Measurements from ENCODE around the gene DHX16.

Gene DHX16

DNA sequence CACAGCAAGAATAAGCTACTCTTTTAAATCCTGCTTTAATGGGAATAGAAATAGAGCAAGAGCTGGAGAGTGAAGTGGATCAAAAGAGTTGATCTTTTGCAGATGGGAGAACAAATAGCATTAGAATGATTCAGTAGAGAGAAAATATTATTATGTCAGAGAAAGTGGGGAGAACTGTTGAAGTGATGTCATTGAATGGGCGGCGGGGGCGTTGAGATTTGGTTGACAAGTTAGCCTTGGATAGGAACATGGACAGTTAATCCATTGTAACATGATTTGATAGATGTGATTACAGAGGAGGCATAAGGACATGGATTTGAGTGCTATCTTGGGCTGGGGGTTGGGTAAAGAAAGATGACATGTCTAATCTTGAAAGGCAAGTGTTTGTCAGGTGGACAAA is 37.0 kb downstream of the DHX16 start:
- no peak overlapping the region for H3K27ac ChIP-seq
- ChIA-PET CTCF (no interaction called here), POLR2A (ENCODE audit: low non-redundant PET) (no interaction called here)
- TF ChIP-seq CTCF (conservative IDR thresholded peaks at IDR 0.05; ENCODE audit: low read depth): no peak
- DNase-seq (ENCODE audit: low spot score): no peak

DNA sequence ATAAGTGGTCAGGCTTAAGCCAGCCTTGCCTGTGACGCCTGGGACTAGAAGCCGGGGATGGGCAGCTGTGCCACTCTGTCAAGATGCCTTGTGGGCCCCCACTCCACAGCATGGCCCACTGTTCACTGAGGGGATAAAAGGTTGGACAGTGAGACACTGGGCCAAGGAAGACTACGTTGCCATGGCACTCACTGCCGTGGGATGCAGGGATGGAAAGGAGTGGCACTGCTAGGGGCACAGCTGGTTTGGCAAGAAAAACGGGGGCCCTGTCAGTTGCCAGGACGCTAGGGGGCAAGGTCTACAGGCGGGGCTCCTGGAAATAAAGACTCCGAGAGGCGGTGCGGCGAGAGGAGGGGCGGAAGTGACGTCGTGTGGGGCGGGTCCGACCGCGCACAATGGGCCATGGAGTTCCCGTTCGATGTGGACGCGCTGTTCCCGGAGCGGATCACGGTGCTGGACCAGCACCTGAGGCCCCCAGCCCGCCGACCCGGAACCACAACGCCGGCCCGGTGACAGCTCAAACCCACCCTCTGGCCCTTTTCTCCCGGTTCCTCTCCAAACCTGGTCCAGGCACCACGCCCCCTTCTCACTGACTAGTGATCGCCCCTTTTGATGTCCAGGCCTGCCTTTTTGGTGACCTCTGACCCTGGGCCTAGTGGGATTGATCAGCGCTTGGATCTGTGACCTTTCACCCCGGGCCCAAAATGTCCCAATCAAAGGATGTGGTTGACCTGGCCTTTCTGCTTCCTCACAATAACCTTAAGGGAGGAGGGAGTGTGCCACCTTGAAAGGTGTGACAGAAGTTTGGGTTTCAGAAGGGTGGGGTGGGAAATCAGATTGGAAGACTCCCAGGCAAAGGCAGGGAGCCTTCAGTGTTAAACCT is 46.1 kb downstream of the DHX16 start, which contains the start of gene ATAT1:
TSS of gene ATAT1 (plus strand) at position 391 of the 883 bp plus-strand sequence.
- CTCF ChIA-PET: interaction anchor here (0.7 kb wide), 2 partner anchors 13 to 14 kb away, joined by 4 read pairs; no protein-coding TSS in a partner anchor
- POLR2A ChIA-PET (ENCODE audit: low non-redundant PET): no interaction called here
- no peak; the same call in 1 of the 2 replicates for TF ChIP-seq CTCF (conservative IDR thresholded peaks at IDR 0.05; ENCODE audit: low read depth)

GRCh38 chr6:30625511-30625910 is 47.3 kb downstream of the DHX16 start:
- H3K27ac ChIP-seq: peak overlapping the region; percentile 78
- POLR2A ChIA-PET (ENCODE audit: low non-redundant PET): no interaction called here
- TF ChIP-seq CTCF (conservative IDR thresholded peaks at IDR 0.05; ENCODE audit: low read depth): no peak
- no peak for DNase-seq (ENCODE audit: low spot score)
- CTCF ChIA-PET: interaction anchor here (0.7 kb wide), 1 partner anchor 11 kb away, joined by 8 read pairs; no protein-coding TSS in a partner anchor

More for the DNA sequence above, 46.1 kb downstream of the DHX16 start, which contains the start of gene ATAT1:
- DNase-seq (ENCODE audit: low spot score): peak; percentile 91
- peak within 1 kb of the TSS; percentile 78 for H3K27ac ChIP-seq

DNA sequence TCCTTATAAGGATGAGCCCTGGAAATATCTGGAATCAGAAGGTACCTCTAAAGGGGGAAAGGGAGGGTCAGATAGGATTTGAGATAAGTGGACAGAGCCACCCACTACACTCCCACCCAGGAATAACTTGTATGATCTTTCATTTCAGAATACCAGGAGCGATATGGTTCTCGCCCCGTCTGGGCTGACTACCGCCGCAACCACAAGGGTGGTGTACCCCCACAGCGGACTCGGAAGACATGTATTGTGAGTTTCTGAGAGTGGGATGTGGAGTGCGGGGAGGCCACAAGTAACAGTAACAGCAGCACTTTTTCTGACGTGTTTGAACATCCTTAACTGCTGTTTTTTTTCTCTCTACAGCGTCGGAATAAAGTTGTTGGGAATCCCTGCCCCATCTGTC is 53.2 kb downstream of the DHX16 start:
- H3K27ac ChIP-seq: no peak overlapping the region
- no peak for TF ChIP-seq CTCF (conservative IDR thresholded peaks at IDR 0.05; ENCODE audit: low read depth)
- no peak for DNase-seq (ENCODE audit: low spot score)
- ChIA-PET CTCF (no interaction called here), POLR2A (ENCODE audit: low non-redundant PET) (no interaction called here)

- DNase-seq (ENCODE audit: low spot score): no peak
- POLR2A ChIA-PET (ENCODE audit: low non-redundant PET): interaction anchor here (0.7 to 1.2 kb wide), 2 partner anchors 20 to 99 kb away, joined by 3 read pairs; partner anchors contain the start of gene MDC1
- CTCF ChIA-PET: interaction anchor here (1.5 kb wide), 1 partner anchor 113 kb away, joined by 9 read pairs; no protein-coding TSS in a partner anchor
- TF ChIP-seq CTCF (conservative IDR thresholded peaks at IDR 0.05; ENCODE audit: low read depth): no peak
- peak overlapping the region; percentile 89 for H3K27ac ChIP-seq
Measured at GRCh38 chr6:30618270-30618797, 54.5 kb downstream of the DHX16 start.

- TF ChIP-seq CTCF (conservative IDR thresholded peaks at IDR 0.05; ENCODE audit: low read depth): no peak
- CTCF ChIA-PET: interaction anchor here (1.0 to 1.5 kb wide), 2 partner anchors 113 to 265 kb away, joined by 3 to 9 read pairs; no protein-coding TSS in a partner anchor
- POLR2A ChIA-PET (ENCODE audit: low non-redundant PET): interaction anchor here (0.5 to 1.2 kb wide), 3 partner anchors 21 to 100 kb away, joined by 3 read pairs; partner anchors contain the start of gene MDC1
- DNase-seq (ENCODE audit: low spot score): peak; percentile 93
- H3K27ac ChIP-seq: peak within 1 kb of the TSS; percentile 89
Measured at GRCh38 chr6:30617565-30618269, 55.1 kb downstream of the DHX16 start, which contains the start of gene MRPS18B. TSS of gene MRPS18B (plus strand) at chr6:30617840. CDS start at chr6:30617866, 26 bp downstream.
